Psoas muscle (tissue), 7 donors: ENCODE data around the gene KRABD2.
A peak's percentile ranks its signal among the peaks of the same experiment; 100 is the strongest.

Experiments
- ATAC-seq, 4 donors: fragments of 200-7000 bp; cut with Tn5 transposase; one replicate each; pipeline ENCODE4 v1.9.1; 2020; ENCODE audit warnings: moderate library complexity in 3 of 4, mild to moderate bottlenecking in 2 of 4
- DNase-seq, 2 donors: peaks; one replicate each; pipeline ENCODE4 v3.0.0-alpha.2; 2020
- H3K27ac ChIP-seq: fragments of 200-600 bp; one replicate; pipeline ENCODE4 v1.8.0; 2022
- H3K27me3 ChIP-seq, 3 donors: fragments of 200-600 bp in 1 of 3; one replicate each; pipeline versions ENCODE4 v1.6.1 to v1.8.0; 2013 to 2022; ENCODE audit warnings: low read length in 2 of 3, mild to moderate bottlenecking in 2 of 3, moderate library complexity in 1 of 3; ENCODE audit not compliant: insufficient read depth in 3 of 3
- H3K36me3 ChIP-seq, 2 donors: fragments of 200-600 bp in 1 of 2; one replicate each; pipeline versions ENCODE4 v1.6.1 to v1.8.0; 2013 to 2022; ENCODE audit warnings: low read depth in 1 of 2, mild to moderate bottlenecking in 1 of 2, moderate library complexity in 1 of 2; ENCODE audit not compliant: insufficient read depth in 1 of 2
- H3K4me1 ChIP-seq: fragments of 200-600 bp; one replicate; pipeline ENCODE4 v1.8.0; 2022
- H3K4me3 ChIP-seq: fragments of 200-600 bp; one replicate; pipeline ENCODE4 v1.8.0; 2022; ENCODE audit warnings: mild to moderate bottlenecking
- H3K9me3 ChIP-seq: fragments of 200-600 bp; one replicate; pipeline ENCODE4 v1.8.0; 2022
- CTCF ChIP-seq: fragments of 200-600 bp; IDR thresholded peaks from one replicate; pipeline ENCODE4 v1.8.0; 2022; ENCODE audit warnings: antibody characterized with exemption
- WGBS, 3 donors: extraction: QIAGEN DNeasy Blood & Tissue Kit; methylation state at CpG; one replicate each; pipeline versions ENCODE4 v1.1.6 to v1.1.7; 2013; 5-methylcytosine and 5-hydroxymethylcytosine counted together
- intact Hi-C, 2 donors: fragments of 100-400 bp; cut with DNase I; formaldehyde crosslinking; loops; one replicate each; pipeline versions ENCODE4 v1.11.0 to v1.14.2; 2022
- donor health status: healthy with polysubstance abuse.
- donor health status: DM: no; HTN: no; CAD: no; lungs with moderate emphysema.
- donor health status: Bipolar disorder and iron deficiency.
- donor health status: healthy.
- donor health status: DM: yes; HTN: yes; CAD: no.
- donor health status: DM: no; HTN: no; CAD: no.
- donor health status: DM: yes; HTN: yes; CAD: no.

The KRABD2 gene

GRCh38 chr17:8360751-8361150, 15.8 kb downstream of the KRABD2 start:
- H3K36me3 ChIP-seq: peaks cover 0 to 7% of the 10 kb centered on the region in 2 donors
- peak overlapping the region; percentile 58 for H3K27ac ChIP-seq
- no peak for ATAC-seq
- H3K9me3 ChIP-seq: no peaks in the 10 kb centered on the region
- no peaks in the 10 kb centered on the region for H3K27me3 ChIP-seq
- TF ChIP-seq CTCF: no peak
- H3K4me3 ChIP-seq: no peak overlapping the region
- DNase-seq: no peak
- peaks cover 34% of the 10 kb centered on the region for H3K4me1 ChIP-seq
- intact Hi-C loops: loop anchor here in 1 of 2 donors (10.0 kb wide), 1 partner anchor 106 kb away; no protein-coding TSS in a partner anchor
- 29 to 41% (median 32%) methylated on average over 3 of the region's 3 CpGs for WGBS, 3 donors

GRCh38 chr17:8360260-8360659, 16.2 kb downstream of the KRABD2 start:
- peaks cover 0 to 7% of the 10 kb centered on the region in 2 donors for H3K36me3 ChIP-seq
- no peak overlapping the region for H3K4me3 ChIP-seq
- no peak for TF ChIP-seq CTCF
- WGBS, 3 donors: 36 to 44% (median 38%) methylated on average over 3 of the region's 3 CpGs
- no peaks in the 10 kb centered on the region for H3K9me3 ChIP-seq
- H3K27ac ChIP-seq: peak overlapping the region; percentile 58
- DNase-seq (no peak), ATAC-seq (no peak)
- no peaks in the 10 kb centered on the region for H3K27me3 ChIP-seq
- intact Hi-C loops: loop anchor here in 1 of 2 donors (10.0 kb wide), 1 partner anchor 105 kb away; no protein-coding TSS in a partner anchor
- peaks cover 30% of the 10 kb centered on the region for H3K4me1 ChIP-seq

GRCh38 chr17:8359769-8360168, 16.7 kb downstream of the KRABD2 start:
- H3K36me3 ChIP-seq: peaks cover 0 to 7% of the 10 kb centered on the region in 2 donors
- no peaks in the 10 kb centered on the region for H3K9me3 ChIP-seq
- intact Hi-C loops: loop anchor here in 1 of 2 donors (10.0 kb wide), 1 partner anchor 105 kb away; no protein-coding TSS in a partner anchor
- 44 to 50% (median 50%) methylated on average over 5 of the region's 5 CpGs for WGBS, 3 donors
- H3K27ac ChIP-seq: peak overlapping the region; percentile 58
- H3K27me3 ChIP-seq: no peaks in the 10 kb centered on the region
- H3K4me1 ChIP-seq: peaks cover 30% of the 10 kb centered on the region
- no peak for TF ChIP-seq CTCF
- ATAC-seq: peak; percentile 27 to 74 (median 63)
- no peak overlapping the region for H3K4me3 ChIP-seq
- DNase-seq: no peak

GRCh38 chr17:8357910-8358309, 18.6 kb downstream of the KRABD2 start:
- no peak for TF ChIP-seq CTCF
- peaks cover 0 to 7% of the 10 kb centered on the region in 2 donors for H3K36me3 ChIP-seq
- H3K9me3 ChIP-seq: no peaks in the 10 kb centered on the region
- intact Hi-C loops: no loop called here
- DNase-seq (no peak), ATAC-seq (no peak)
- no peak overlapping the region for H3K4me3 ChIP-seq
- H3K4me1 ChIP-seq: peaks cover 24% of the 10 kb centered on the region
- no peaks in the 10 kb centered on the region for H3K27me3 ChIP-seq
- no peak overlapping the region for H3K27ac ChIP-seq
- 89 to 94% (median 89%) methylated on average over 3 of the region's 3 CpGs for WGBS, 3 donors

GRCh38 chr17:8354236-8354635, 22.3 kb downstream of the KRABD2 start:
- Histone ChIP-seq H3K4me1 (peaks cover 4% of the 10 kb centered on the region), H3K36me3 (peaks cover 0 to 6% of the 10 kb centered on the region in 2 donors), H3K27me3 (no peaks in the 10 kb centered on the region), H3K27ac (no peak overlapping the region), H3K4me3 (no peak overlapping the region), H3K9me3 (no peaks in the 10 kb centered on the region)
- intact Hi-C loops: no loop called here
- no peak for DNase-seq
- no peak for TF ChIP-seq CTCF
- no peak for ATAC-seq
- 59 to 61% (median 61%) methylated on average over 8 of the region's 8 CpGs for WGBS, 3 donors
